Measurements from ENCODE around the gene LAMA2.

Gene LAMA2

GRCh38 chr6:128903715-128904114 is 20.8 kb downstream of the LAMA2 start:
- DNase-seq, result no peak

- DNase-seq, result no peak
Measured at GRCh38 chr6:128914051-128914450, 31.1 kb downstream of the LAMA2 start.

GRCh38 chr6:128918886-128919285 is 35.9 kb downstream of the LAMA2 start:
- no peak for DNase-seq

GRCh38 chr6:128919412-128920180 is 36.7 kb downstream of the LAMA2 start:
- DNase-seq, result no peak

GRCh38 chr6:128925765-128926164 is 42.8 kb downstream of the LAMA2 start:
- DNase-seq, result no peak

GRCh38 chr6:128929869-128930268 is 46.9 kb downstream of the LAMA2 start:
- no peak for DNase-seq

GRCh38 chr6:128930321-128930720 is 47.4 kb downstream of the LAMA2 start:
- DNase-seq, result no peak

- no peak for DNase-seq
Measured at GRCh38 chr6:128932061-128932460, 49.1 kb downstream of the LAMA2 start.

GRCh38 chr6:128950864-128951263 is 67.9 kb downstream of the LAMA2 start:
- no peak for DNase-seq

- DNase-seq, result no peak
Measured at GRCh38 chr6:128952902-128953301, 70.0 kb downstream of the LAMA2 start.

GRCh38 chr6:128954308-128955043 is 71.5 kb downstream of the LAMA2 start:
- DNase-seq, result no peak

- DNase-seq, result no peak
Measured at GRCh38 chr6:128963561-128963960, 80.6 kb downstream of the LAMA2 start.

GRCh38 chr6:128964233-128964755 is 81.4 kb downstream of the LAMA2 start:
- no peak for DNase-seq

- no peak for DNase-seq
Measured at GRCh38 chr6:128964771-128965170, 81.8 kb downstream of the LAMA2 start.

- no peak for DNase-seq
Measured at GRCh38 chr6:128966934-128967333, 84.0 kb downstream of the LAMA2 start.

GRCh38 chr6:128979071-128979470 is 96.1 kb downstream of the LAMA2 start:
- no peak for DNase-seq

GRCh38 chr6:128981716-128982115 is 98.8 kb downstream of the LAMA2 start:
- no peak for DNase-seq

- DNase-seq, result no peak
Measured at GRCh38 chr6:128990360-128990759, 107.4 kb downstream of the LAMA2 start.

GRCh38 chr6:128990915-128991314 is 108.0 kb downstream of the LAMA2 start:
- DNase-seq, result no peak

- DNase-seq, result no peak
Measured at GRCh38 chr6:128993166-128993565, 110.2 kb downstream of the LAMA2 start.

GRCh38 chr6:128997880-128998279 is 114.9 kb downstream of the LAMA2 start:
- no peak for DNase-seq

GRCh38 chr6:129006724-129007514 is 124.0 kb downstream of the LAMA2 start:
- no peak for DNase-seq

- DNase-seq, result no peak
Measured at GRCh38 chr6:129007701-129008373, 124.9 kb downstream of the LAMA2 start.
